Upper lobe of left lung (tissue), 4 donors: ENCODE data around the gene PAFAH1B1.

Experiments
- EP300 ChIP-seq, 4 donors: sonication (generic); formaldehyde crosslinking; IDR thresholded peaks; one replicate each; pipeline ENCODE4 v1.5.1; 2017; ENCODE audit warnings: antibody characterized with exemption in 4 of 4, control low read depth in 2 of 4
- POLR2A ChIP-seq, 4 donors: fragments of 450-650 bp; IDR thresholded peaks; one replicate each; pipeline ENCODE4 v1.5.1; 2016 to 2017; ENCODE audit warnings: antibody characterized with exemption in 4 of 4, mild to moderate bottlenecking in 2 of 4
- POLR2AphosphoS5 ChIP-seq, 2 donors: sonication (generic); formaldehyde crosslinking; IDR thresholded peaks; one replicate each; pipeline ENCODE4 v1.5.1; 2017; ENCODE audit warnings: antibody characterized with exemption in 2 of 2
- TF ChIP-seq, protein P1 (sequence below), 6 experiments: fragments of 450-650 bp in 4 of 6; fragments of 200-600 bp in 2 of 6; sonication (generic) in 2 of 6; IDR thresholded peaks; one replicate each; pipeline ENCODE4 v1.5.1; 2016 to 2019; ENCODE audit warnings: antibody characterized with exemption in 6 of 6

DNA sequence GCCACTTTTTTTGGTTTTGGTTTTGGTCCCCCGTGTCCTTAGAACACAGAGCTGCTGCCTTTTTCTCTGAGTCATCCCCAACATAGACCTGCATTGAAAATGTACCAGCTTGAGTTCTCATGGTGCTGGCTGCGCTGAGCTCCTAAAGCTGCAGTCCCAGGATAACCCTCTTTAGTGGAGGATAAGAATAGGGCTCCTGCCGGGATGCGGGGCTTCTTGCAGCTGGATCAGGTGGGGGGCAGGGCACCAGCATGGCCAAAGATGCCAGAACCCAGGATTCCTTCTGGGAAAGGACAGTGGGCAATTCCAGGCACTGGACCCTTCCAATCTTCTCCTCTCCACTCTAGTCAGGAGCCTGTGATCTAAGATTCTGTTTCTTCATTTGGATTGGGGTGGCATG lies 126.4 kb downstream of the PAFAH1B1 start:
- TF ChIP-seq POLR2AphosphoS5 (IDR thresholded peaks at IDR 0.05) (no peak), POLR2A (IDR thresholded peaks at IDR 0.05) (no peak), EP300 (IDR thresholded peaks at IDR 0.05) (no peak)
- TF ChIP-seq, protein P1, sequence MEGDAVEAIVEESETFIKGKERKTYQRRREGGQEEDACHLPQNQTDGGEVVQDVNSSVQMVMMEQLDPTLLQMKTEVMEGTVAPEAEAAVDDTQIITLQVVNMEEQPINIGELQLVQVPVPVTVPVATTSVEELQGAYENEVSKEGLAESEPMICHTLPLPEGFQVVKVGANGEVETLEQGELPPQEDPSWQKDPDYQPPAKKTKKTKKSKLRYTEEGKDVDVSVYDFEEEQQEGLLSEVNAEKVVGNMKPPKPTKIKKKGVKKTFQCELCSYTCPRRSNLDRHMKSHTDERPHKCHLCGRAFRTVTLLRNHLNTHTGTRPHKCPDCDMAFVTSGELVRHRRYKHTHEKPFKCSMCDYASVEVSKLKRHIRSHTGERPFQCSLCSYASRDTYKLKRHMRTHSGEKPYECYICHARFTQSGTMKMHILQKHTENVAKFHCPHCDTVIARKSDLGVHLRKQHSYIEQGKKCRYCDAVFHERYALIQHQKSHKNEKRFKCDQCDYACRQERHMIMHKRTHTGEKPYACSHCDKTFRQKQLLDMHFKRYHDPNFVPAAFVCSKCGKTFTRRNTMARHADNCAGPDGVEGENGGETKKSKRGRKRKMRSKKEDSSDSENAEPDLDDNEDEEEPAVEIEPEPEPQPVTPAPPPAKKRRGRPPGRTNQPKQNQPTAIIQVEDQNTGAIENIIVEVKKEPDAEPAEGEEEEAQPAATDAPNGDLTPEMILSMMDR (IDR thresholded peaks at IDR 0.05), result no peak
